ENCODE measurements around the gene PPP2R3A. TPM values are rescaled to one million over a fixed set of nuclear protein-coding genes. Genes with fewer than 3 reads are reported as not detected.
A peak's percentile ranks its signal among the peaks of the same experiment; 100 is the strongest.

PPP2R3A gene
- total and polyA plus RNA-seq, 2 experiments from 2014 or later, result 14.2 to 21.0 TPM

GRCh38 chr3:136008732-136009470, 43.4 kb downstream of the PPP2R3A start:
- WGBS, 2 experiments (ENCODE audit: low coverage in 1 of 2, low lambda C conversion rate in 2 of 2, missing lambda C conversion rate in 2 of 2), result 96 to 99% methylated on average over 5 of the region's 5 CpGs
- no peak for DNase-seq
- TF ChIP-seq EZH2phosphoT487 (IDR thresholded peaks at IDR 0.05; ENCODE audit: insufficient read depth, low read depth), result no peak
- TF ChIP-seq EZH2 (IDR thresholded peaks at IDR 0.05; ENCODE audit: insufficient read depth, poor library complexity, severe bottlenecking), result no peak
- H4K20me1 ChIP-seq (ENCODE audit: insufficient read depth), result 0 out of 2 replicates have a peak, but pooled peaks cover 4% of the 10 kb centered on the region
- in situ Hi-C loops (cut with MboI), result no loop called here
- H3K4me3 ChIP-seq, result no peak overlapping the region
- H3K36me3 ChIP-seq (ENCODE audit: low read depth), result no peaks in the 10 kb centered on the region
- no peaks in the 10 kb centered on the region for H3K9me2 ChIP-seq (ENCODE audit: insufficient read depth)
- no peak overlapping the region for H3K9ac ChIP-seq
- peaks cover 8% of the 10 kb centered on the region; the same call in 1 of the 2 replicates for H3K4me1 ChIP-seq (ENCODE audit: insufficient read depth)
- no peak overlapping the region for H3K27ac ChIP-seq
- H2AFZ ChIP-seq, result no peak overlapping the region
- H3K9me3 ChIP-seq (ENCODE audit: low read depth), result no peaks in the 10 kb centered on the region
- peaks cover 97% of the 10 kb centered on the region for H3K79me2 ChIP-seq (ENCODE audit: insufficient read depth)
- H3K27me3 ChIP-seq (replicated peaks; ENCODE audit: insufficient read depth), result no peaks in the 10 kb centered on the region
- no peak overlapping the region for H3K4me2 ChIP-seq (ENCODE audit: unreplicated experiment)
- peaks cover 8% of the 10 kb centered on the region; the same call in 1 of the 2 replicates for H3F3A ChIP-seq (ENCODE audit: insufficient read depth)

GRCh38 chr3:136018876-136019275, 53.3 kb downstream of the PPP2R3A start:
- no peaks in the 10 kb centered on the region for H3K36me3 ChIP-seq (ENCODE audit: low read depth)
- H3F3A ChIP-seq (ENCODE audit: insufficient read depth), result 0 out of 2 replicates have a peak, but pooled peaks cover 8% of the 10 kb centered on the region
- no peaks in the 10 kb centered on the region for H3K27me3 ChIP-seq (replicated peaks; ENCODE audit: insufficient read depth)
- no peak overlapping the region for H2AFZ ChIP-seq
- peak overlapping the region; percentile 19 for H3K4me2 ChIP-seq (ENCODE audit: unreplicated experiment)
- no peak overlapping the region for H3K4me3 ChIP-seq
- TF ChIP-seq EZH2phosphoT487 (IDR thresholded peaks at IDR 0.05; ENCODE audit: insufficient read depth, low read depth) (no peak), EZH2 (IDR thresholded peaks at IDR 0.05; ENCODE audit: insufficient read depth, poor library complexity, severe bottlenecking) (no peak)
- WGBS, 2 experiments (ENCODE audit: low coverage in 1 of 2, low lambda C conversion rate in 2 of 2, missing lambda C conversion rate in 2 of 2), result 0% methylated on average over 1 of the region's 1 CpG
- H3K4me1 ChIP-seq (ENCODE audit: insufficient read depth), result peaks cover 44% of the 10 kb centered on the region
- H3K9ac ChIP-seq, result peak overlapping the region; percentile 2; the same call in 1 of the 2 replicates
- peak; percentile 50 for DNase-seq
- H3K9me2 ChIP-seq (ENCODE audit: insufficient read depth), result no peaks in the 10 kb centered on the region; the same call in 1 of the 2 replicates
- peaks cover 100% of the 10 kb centered on the region for H3K79me2 ChIP-seq (ENCODE audit: insufficient read depth)
- 0 out of 2 replicates have a peak overlapping the region, but pooled peaks have one; percentile 3 for H3K27ac ChIP-seq
- 0 out of 2 replicates have a peak, but pooled peaks cover under 1% of the 10 kb centered on the region for H4K20me1 ChIP-seq (ENCODE audit: insufficient read depth)
- H3K9me3 ChIP-seq (ENCODE audit: low read depth), result no peaks in the 10 kb centered on the region
- in situ Hi-C loops (cut with MboI), result no loop called here

GRCh38 chr3:136021803-136022202, 56.3 kb downstream of the PPP2R3A start:
- H3K9ac ChIP-seq, result no peak overlapping the region
- TF ChIP-seq EZH2 (IDR thresholded peaks at IDR 0.05; ENCODE audit: insufficient read depth, poor library complexity, severe bottlenecking) (no peak), EZH2phosphoT487 (IDR thresholded peaks at IDR 0.05; ENCODE audit: insufficient read depth, low read depth) (no peak)
- in situ Hi-C loops (cut with MboI), result no loop called here

GRCh38 chr3:136022529-136023263, 57.2 kb downstream of the PPP2R3A start:
- in situ Hi-C loops (cut with MboI), result no loop called here
- H2AFZ ChIP-seq, result no peak overlapping the region
- H3K27ac ChIP-seq, result peak overlapping the region; percentile 44
- H3K4me2 ChIP-seq (ENCODE audit: unreplicated experiment), result peak overlapping the region; percentile 47
- H3F3A ChIP-seq (ENCODE audit: insufficient read depth), result 0 out of 2 replicates have a peak, but pooled peaks cover 4% of the 10 kb centered on the region
- no peaks in the 10 kb centered on the region for H3K9me2 ChIP-seq (ENCODE audit: insufficient read depth)
- peaks cover 92% of the 10 kb centered on the region for H3K79me2 ChIP-seq (ENCODE audit: insufficient read depth)
- no peak for TF ChIP-seq EZH2phosphoT487 (IDR thresholded peaks at IDR 0.05; ENCODE audit: insufficient read depth, low read depth)
- TF ChIP-seq EZH2 (IDR thresholded peaks at IDR 0.05; ENCODE audit: insufficient read depth, poor library complexity, severe bottlenecking), result no peak
- WGBS, 2 experiments (ENCODE audit: low coverage in 1 of 2, low lambda C conversion rate in 2 of 2, missing lambda C conversion rate in 2 of 2), result 98 to 99% methylated on average over 6 of the region's 6 CpGs
- no peaks in the 10 kb centered on the region for H3K9me3 ChIP-seq (ENCODE audit: low read depth)
- no peak overlapping the region for H3K9ac ChIP-seq
- no peaks in the 10 kb centered on the region for H3K27me3 ChIP-seq (replicated peaks; ENCODE audit: insufficient read depth)
- H3K4me3 ChIP-seq, result no peak overlapping the region
- no peak for DNase-seq
- H4K20me1 ChIP-seq (ENCODE audit: insufficient read depth), result no peaks in the 10 kb centered on the region
- no peaks in the 10 kb centered on the region for H3K36me3 ChIP-seq (ENCODE audit: low read depth)
- H3K4me1 ChIP-seq (ENCODE audit: insufficient read depth), result peaks cover 44% of the 10 kb centered on the region

More at GRCh38 chr3:136021803-136022202, 56.3 kb downstream of the PPP2R3A start:
- H3K27ac ChIP-seq, result peak overlapping the region; percentile 44
- no peaks in the 10 kb centered on the region for H3K36me3 ChIP-seq (ENCODE audit: low read depth)
- H3K27me3 ChIP-seq (replicated peaks; ENCODE audit: insufficient read depth), result no peaks in the 10 kb centered on the region
- DNase-seq, result peak; percentile 40
- peak overlapping the region; percentile 47 for H3K4me2 ChIP-seq (ENCODE audit: unreplicated experiment)
- H4K20me1 ChIP-seq (ENCODE audit: insufficient read depth), result no peaks in the 10 kb centered on the region
- no peaks in the 10 kb centered on the region for H3K9me3 ChIP-seq (ENCODE audit: low read depth)
- H3K4me1 ChIP-seq (ENCODE audit: insufficient read depth), result peaks cover 44% of the 10 kb centered on the region
- H3K9me2 ChIP-seq (ENCODE audit: insufficient read depth), result no peaks in the 10 kb centered on the region
- peaks cover 99% of the 10 kb centered on the region for H3K79me2 ChIP-seq (ENCODE audit: insufficient read depth)
- no peak overlapping the region for H2AFZ ChIP-seq
- H3F3A ChIP-seq (ENCODE audit: insufficient read depth), result 0 out of 2 replicates have a peak, but pooled peaks cover 8% of the 10 kb centered on the region
- no peak overlapping the region for H3K4me3 ChIP-seq
- 13 to 24% methylated on average over 1 of the region's 1 CpG for WGBS, 2 experiments (ENCODE audit: low coverage in 1 of 2, low lambda C conversion rate in 2 of 2, missing lambda C conversion rate in 2 of 2)

Measured in GM23248 (cell line).